Heart left ventricle (tissue), 13 donors: Measurements from ENCODE around the gene OAS3.

ENCODE experiments used
- CTCF ChIP-seq, 12 donors: fragments of 200-600 bp; sonication (generic) in 4 of 12; IDR thresholded peaks; one replicate each; pipeline versions ENCODE4 v1.5.0 to v1.8.0; 2018 to 2022; ENCODE audit warnings: antibody characterized with exemption in 12 of 12, mild to moderate bottlenecking in 5 of 12
- POLR2A ChIP-seq, 2 donors: fragments of 450-650 bp; IDR thresholded peaks; one replicate each; pipeline ENCODE4 v1.6.1; 2017; ENCODE audit warnings: antibody characterized with exemption in 2 of 2, mild to moderate bottlenecking in 2 of 2, moderate library complexity in 2 of 2
- donor health status: ischemic (EF 13 %, LVEDD 7.1; RV severe dilation, severe dysfunction).
- donor health status: DM: no; HTN: yes; CAD: no.
- donor health status: DM: no; HTN: no; CAD: no.
- donor health status: ischemic (EF 25% LVEDD 6.9; RV normal size, moderate dysfunction).
- donor health status: ischemic (EF 25% LVEDD 5.7; RV mildly dilated, moderate dysfunction).
- donor health status: ischemic (EF 35%, LVEDD 5.7; RV mildly dilated, moderate dysfunction).
- donor health status: nonischemic (EF 11% LVEDD 7.7; RV severe dilation, severe dysfunction).
- donor health status: DM: yes; HTN: yes; CAD: no.
- donor health status: PGD.
- donor health status: ischemic (EF 29% LVEDD 5.4; RV normal size, mild dysfunction).
- donor health status: nonischemic (EF 23%, LVEDD 6.1; RV moderate dilation, normal function).

- no peak for TF ChIP-seq CTCF (IDR thresholded peaks at IDR 0.05)
- no peak for TF ChIP-seq POLR2A (IDR thresholded peaks at IDR 0.05)
These were observed 60.9 kb downstream of the OAS3 start for GRCh38 chr12:112998987-112999767.
